ENCODE measurements around the gene PRSS2.
"Not testable (repeated sequence)": the region's sequence is repeated elsewhere in the genome, so short reads cannot be mapped to it uniquely, and the experiment has no call there.

Gene PRSS2

DNA sequence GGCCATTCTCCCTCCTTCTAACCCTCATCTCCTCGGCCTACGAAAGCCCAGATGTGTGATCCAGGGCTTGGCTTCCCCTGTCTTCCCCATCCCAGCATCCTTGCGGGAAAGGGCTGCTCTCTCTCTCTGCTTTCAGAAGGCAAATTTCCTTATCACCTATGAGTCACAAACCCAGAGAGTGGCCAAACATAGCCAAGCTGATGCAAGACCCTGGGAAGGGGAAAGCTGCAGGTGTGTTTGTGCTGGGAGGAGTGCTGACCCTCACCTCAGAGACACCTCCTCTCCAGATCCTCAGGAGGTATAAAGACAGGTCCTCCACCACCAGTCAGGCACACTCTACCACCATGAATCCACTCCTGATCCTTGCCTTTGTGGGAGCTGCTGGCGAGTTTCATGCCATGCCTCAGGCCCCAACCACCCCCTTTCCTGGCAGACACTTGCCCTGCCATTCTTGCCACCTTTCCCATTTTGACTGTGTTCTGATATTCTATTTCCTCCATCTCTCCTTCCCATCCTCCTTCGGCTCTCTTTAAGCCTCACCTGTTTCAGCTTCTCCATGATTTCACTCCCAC, 10.6 kb upstream of the PRSS2 start:
- peak; percentile 20 for DNase-seq

DNA sequence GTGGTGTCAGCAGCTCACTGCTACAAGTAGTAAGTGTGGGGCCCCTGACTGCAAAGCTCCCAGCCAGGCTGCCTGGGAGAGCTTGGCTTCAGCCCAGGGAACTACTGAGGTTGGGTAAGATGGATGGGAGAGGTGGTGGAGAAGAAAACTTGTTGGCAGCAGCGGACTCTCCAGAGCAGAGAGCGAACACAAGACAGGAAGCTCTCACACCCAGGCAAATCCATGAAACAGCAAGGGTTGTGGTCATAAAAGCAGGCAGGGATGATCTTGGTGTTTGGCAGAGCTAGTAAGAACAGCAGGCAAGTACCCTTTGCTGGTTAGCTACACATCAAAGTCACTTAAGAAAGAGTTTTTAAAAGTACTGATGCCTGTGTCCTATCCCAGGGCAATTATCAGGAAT, 9.2 kb upstream of the PRSS2 start:
- DNase-seq = not testable (repeated sequence)

DNA sequence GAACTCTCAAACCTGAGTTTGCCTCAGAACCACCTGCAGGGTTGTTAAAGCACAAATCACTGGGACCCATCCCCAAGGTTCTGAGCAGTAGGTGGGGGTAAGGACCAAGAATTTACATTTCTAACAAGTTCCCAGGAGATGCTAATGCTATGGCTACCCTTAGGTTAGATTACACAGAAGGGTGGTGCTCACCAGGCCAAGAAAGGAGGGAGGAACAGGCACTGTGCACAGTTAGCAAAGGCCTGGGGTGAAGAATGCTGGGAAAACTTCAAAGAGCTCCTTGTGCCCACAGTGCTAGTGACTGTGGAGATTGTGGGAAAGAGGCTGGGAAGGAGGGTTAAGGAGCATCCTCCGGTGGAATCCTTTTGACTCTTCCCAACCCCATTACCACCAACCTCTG, 8.7 kb upstream of the PRSS2 start:
- DNase-seq = no peak

DNA sequence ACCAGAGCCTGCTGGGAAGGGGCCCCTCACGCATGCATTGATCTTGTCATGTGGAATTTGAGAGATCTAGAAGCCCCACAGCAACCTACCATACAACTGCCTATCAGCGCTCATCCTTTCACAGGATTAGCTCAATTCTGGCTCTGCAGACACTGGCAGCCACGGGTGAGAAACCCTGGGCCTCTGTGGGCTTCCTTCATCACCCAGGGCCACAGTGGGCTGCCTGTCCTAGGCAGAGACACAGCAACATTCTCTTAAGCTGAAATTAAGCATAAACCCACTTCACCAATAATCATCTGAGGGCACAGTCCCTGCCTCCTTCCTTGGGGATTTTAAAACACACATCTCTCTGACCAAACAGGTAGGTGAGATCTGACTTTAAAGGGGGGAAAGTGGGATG, 3.3 kb upstream of the PRSS2 start:
- DNase-seq = no peak

DNA sequence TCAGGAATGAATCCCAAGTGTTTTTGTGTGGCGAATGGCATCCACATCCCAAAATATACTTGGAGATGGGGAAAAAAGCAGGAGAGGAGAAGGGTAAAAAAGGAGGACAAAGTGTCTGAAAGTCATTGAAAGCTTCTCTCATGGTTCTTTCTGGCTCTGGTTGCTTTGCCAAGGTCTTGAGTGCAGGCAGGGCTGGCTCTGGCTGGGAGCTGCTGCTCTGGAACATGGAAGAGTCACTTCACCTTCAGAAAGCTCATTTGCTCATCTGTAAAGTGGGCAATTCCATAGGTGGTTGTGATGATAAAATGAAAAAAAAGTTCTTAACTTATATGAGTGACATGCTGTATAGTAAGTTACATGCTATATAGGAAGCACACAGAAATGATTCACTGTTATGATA, 2.9 kb upstream of the PRSS2 start:
- no peak for DNase-seq

DNA sequence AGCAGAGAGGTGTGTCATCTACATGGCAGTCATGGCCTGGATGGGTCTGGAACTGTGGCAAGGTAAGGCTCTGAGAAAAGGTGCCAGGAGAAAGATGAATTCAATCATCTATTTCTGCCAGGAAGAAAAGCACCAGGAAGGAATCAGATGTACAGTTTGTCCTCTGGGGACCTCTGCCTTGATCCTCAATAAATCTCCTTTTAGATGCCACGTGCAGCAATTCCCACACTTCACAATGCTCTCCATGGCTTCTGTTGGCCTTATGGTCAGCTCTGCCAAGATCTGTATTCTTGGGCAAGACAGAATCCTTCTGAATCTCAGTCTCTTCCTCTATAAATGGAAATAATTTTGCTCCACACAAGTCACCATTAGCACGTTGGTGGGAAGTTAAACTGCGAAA, 1.9 kb upstream of the PRSS2 start:
- not testable (repeated sequence) for DNase-seq

DNA sequence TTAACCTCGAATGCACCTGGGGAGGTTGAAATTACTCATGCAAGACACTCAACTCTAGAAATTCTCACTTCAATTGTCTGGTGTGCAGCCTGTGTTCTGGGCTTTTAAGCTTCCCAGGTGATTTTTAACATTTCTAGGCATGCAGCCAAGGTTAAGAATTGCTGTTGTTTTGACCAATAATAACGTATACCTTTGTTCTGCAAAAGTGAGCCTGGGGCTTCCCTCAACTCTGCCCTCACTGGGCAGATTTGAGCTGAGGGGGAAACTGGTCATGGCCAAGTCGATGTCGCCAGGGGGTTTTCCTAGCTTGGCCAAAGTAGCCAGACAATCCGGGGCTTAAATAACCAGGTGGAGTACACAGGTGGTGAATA, 568 bp downstream of the PRSS2 start:
- no peak for DNase-seq

DNA sequence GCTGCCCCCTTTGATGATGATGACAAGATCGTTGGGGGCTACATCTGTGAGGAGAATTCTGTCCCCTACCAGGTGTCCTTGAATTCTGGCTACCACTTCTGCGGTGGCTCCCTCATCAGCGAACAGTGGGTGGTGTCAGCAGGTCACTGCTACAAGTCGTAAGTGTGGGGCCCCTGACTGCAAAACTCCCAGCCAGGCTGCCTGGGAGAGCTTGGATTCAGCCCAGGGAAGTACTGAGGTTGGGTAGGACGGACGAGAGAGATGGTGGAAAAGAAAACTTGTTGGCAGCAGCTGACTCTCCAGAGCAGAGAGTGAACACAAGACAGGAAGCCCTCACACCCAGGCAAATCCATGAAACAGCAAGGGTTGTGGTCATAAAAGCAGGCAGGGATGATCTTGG, 1.3 kb downstream of the PRSS2 start:
- no peak for DNase-seq

DNA sequence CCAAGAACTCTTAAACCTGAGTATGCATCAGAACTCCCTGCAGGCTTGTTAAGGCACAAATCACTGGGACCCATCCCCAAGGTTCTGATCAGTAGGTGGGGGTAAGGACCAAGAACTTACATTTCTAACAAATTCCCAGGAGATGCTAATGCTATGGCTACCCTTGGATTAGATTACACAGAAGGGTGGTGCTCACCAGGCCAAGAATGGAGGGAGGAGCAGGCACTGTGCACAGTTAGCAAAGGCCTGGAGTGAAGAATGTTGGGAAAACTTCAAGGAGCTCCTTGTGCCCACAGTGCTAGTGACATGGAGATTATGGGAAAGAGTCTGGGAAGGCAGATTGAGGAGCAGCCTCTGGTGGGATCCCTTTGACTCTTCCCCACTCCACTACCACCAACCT, 1.9 kb downstream of the PRSS2 start:
- no peak for DNase-seq

DNA sequence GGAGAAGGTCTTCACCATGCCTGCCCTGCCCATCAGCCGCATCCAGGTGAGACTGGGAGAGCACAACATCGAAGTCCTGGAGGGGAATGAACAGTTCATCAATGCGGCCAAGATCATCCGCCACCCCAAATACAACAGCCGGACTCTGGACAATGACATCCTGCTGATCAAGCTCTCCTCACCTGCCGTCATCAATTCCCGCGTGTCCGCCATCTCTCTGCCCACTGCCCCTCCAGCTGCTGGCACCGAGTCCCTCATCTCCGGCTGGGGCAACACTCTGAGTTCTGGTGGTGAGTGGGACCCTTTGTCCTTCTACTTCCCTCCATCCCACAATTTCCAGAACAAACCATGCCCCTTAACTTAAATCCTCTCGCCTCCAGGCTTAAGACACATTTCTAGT, 2.5 kb downstream of the PRSS2 start:
- no peak for DNase-seq

DNA sequence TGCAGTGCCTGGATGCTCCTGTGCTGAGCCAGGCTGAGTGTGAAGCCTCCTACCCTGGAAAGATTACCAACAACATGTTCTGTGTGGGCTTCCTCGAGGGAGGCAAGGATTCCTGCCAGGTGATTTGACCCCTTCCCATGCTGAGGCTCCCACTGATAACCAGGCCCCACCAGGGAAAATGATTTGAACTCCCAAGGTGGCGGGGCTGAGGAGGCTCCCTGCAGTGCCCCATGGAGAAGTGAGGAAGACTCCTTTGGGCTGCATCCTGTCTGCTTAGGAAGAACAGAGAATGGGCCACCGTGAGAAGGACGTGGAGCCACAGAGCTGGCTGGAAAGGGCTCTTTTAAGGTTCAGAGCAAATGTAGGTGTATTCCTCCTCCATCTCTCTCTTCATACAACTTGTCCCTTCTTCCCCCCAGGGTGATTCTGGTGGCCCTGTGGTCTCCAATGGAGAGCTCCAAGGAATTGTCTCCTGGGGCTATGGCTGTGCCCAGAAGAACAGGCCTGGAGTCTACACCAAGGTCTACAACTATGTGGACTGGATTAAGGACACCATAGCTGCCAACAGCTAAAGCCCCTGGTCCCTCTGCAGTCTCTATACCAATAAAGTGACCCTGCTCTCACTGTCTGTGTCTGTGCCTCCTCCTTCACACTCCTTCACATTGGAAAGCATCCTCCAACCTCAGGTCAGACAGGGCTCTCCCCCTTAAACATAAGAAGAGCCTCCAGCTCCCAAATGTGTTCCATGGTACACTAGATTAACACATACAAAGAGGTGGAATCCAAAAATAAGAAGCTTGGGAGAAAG, 3.4 kb downstream of the PRSS2 start:
- DNase-seq = no peak

DNA sequence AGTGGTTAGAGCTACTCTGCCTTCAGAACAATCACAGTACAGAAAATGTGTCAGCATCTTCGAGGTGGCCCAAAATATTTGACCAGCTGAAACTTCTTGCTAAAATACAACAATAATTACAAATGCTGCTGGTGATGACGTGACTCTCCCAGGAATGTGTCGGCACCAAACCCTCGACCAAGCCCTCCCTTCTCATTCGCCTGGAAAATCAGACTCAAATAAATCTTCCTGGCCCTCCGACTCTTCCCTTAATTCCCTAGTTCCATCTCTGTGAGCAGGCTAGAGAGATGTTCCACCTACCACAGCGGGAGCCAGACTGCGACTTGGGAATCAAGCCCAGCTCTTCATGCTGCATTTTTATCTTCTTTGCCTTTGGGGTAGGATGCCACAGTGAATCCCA, 4.1 kb downstream of the PRSS2 start:
- DNase-seq = peak; percentile 5

DNA sequence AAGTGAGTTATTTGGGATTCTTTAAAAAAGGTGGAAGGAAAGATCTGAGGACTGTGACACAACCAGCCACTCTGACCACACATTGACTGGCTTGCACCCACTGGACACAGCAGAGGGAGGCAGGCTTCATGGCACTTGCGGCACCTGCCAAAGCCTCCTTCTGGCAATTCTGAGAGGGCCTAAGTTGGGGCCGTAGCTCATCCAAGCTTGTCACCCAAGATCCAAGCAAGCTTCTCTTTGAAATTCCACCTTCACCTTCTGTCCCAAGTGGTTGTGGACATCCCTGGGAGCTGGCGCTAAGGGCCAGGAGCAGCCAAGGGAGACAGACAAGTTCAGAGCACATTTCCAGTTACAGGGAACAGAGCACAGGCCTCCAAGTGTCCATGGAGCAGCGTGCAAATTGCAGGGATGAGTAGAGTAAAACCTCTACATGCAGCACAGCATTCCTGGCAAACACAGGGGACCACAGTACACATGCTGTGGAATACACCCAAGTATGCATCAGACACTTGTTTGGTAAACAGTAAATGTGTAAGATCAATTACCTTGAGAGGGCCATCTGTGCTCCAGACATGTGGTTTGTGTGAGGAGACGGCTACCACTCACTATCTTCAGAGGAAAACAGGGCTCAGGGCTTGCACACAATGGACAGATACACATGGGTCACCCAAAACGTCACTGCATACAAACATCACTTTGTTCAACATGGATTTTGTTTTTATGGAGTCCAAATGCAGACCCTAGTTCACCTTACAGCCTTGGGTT, 4.8 kb downstream of the PRSS2 start:
- not testable (repeated sequence) for DNase-seq

DNA sequence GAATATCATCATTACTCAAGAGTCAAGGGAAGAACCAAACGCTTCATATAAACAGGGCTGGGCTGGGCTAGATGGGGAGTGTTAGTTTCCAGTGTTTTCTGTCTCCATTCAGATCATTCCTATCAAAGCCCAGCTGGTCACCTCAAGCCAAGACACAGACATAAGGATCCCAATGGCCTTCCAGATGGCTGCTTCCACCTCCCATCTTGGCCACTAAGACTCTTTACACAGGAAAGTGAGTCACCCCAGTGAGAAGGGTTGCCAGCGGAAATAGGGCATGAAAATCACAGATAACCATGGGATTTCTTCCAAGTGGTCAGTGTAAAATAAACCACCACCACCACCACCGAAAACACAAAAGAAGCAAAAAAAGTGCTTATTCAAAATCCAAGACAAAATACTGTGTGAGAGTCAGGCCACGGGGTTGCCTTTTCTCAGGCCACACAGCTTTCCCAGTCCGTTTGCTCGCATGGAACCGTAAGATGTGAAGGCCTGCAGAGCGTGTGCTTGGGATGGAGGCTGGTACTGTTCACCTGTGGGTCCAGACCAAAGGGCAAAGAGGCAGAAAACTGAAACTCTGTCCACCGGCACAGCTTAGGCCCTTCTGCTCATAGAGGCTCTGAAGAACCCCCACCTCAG, 5.6 kb downstream of the PRSS2 start:
- peak; percentile 55 for DNase-seq

DNA sequence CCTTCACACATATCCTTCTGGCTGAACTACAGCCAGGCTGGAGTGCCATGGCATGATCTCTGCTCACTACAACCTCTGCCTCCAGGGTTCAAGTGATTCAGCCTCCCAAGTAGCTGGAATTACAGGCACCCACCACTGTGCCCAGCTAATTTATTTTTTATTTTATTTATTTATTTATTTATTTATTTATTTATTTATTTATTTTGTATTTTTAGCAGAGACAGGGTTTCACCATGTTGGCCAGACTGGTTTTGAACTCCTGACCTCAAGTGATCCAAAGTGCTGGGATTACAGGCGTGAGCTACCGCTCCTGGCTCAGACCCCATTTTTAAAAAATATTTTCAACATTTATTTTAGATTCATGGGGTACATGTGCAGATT, 6.1 kb downstream of the PRSS2 start:
- not testable (repeated sequence) for DNase-seq

DNA sequence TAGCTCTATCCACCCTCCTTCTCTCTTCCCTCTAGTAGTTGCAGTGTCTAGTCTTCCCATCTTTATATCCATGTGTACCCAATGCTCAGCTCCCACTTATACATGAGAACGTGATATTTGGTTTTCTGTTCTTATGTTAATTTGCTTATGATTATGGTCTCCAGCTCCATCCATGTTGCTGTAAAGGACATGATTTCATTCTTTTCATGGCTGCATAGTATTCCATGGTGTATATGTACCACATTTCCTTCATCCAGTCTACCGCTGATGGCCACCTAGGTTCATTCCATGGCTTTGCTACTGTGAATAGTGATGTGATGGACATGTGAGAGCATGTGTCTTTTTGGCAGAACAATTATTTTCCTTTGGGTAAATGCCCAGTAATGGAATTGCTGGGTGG, 6.5 kb downstream of the PRSS2 start:
- no peak for DNase-seq

DNA sequence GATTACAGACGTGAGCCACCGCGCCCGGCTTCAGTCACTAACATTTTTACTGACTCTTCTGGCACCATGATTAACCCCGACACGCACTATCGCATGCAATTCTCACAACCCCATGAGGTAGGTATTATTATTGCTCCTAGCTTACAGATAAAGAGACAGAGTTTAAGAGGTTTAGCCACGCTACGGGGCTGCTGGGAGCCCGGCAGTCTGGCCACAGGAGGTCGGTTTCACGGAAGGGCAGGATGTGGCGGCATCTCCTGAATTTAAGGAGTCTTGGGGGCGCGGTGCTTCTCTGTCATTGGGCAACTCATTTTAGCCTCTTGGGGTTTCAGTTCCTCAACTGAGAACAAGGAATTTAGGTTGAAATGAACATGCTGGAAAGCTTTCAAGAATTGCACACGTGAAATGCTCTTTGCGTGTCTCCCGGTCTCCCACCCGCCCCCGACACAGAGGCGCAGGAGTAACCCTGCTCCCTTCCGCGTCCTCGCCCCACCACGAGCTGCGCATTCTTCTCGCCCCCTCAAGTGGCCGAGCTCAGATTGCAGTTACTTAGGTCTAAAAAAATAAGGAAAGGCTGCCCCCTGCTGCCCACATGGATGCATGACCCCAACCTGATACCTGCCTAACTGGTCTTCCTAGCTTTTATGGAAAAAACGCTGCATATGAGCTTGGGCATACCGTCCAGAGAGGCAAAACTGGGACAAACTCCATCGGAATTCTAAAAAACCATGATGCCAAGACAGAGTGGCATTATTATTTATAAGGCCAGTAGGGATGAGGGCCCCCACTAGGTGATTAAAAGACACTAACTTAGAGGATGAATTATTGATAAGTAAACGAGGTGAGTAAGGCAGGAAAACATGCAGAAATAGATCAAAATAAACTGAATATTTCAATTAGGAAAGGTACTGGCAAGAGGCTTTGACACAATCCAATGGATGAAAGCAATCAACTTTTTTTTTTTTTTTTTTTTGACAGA, 12.4 kb downstream of the PRSS2 start:
- DNase-seq = peak; percentile 63

DNA sequence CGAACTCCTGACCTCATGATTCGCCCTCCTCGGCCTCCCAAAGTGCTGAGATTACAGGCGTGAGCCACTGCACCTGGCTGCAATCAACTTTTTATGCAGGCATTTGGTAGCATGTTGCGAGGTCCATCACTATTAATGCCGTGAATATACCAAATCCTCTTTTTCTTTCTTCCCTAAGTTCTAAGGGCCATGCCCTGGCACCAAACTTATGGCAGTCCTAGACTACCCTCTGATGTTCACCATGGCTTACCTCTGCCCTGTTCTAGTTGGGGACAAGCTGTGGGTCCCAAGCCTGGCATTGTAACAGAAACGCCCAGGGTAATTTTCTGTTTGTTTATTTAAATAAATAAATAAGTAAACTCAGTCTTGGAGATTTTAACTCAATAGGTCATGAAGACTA, 13.3 kb downstream of the PRSS2 start:
- DNase-seq = no peak

DNA sequence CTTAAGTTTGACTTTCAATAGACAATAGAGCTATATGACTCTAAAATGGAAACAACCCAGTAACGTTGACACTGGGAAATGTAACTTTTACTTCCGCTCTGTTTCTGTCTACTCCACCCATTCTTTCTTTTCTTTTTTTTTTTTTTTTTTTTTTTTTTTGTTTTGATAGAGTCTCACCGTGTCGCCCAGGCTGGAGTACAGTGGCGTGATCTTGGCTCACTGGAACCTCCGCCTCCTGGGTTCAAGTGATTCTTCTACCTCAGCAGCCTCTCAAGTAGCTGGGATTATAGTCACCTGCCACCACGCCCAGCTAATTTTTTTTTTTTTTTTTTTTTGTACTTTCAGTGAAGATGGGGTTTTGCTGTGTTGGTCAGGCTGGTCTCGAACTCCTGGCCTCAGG, 13.9 kb downstream of the PRSS2 start:
- no peak for DNase-seq

DNA sequence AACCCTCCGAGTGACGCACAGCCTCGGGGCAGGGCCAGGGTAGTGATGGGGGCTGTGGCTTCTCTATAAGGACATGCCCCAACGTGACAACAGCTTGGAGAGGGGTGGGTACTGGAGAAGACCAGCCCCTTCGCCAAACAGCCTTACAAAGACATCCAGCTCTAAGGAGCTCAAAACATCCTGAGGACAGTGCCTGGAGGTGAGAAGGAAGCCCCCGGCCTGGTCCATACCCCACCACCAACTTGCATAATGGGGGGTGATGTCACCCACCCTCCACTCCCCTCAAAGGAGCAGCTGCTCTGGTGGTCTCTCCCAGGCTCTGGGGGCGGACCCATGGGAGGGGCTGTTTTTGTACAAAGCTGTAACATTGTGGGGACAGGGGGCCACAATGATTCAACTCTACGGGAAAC, 15.1 kb downstream of the PRSS2 start:
- no peak for DNase-seq

DNA sequence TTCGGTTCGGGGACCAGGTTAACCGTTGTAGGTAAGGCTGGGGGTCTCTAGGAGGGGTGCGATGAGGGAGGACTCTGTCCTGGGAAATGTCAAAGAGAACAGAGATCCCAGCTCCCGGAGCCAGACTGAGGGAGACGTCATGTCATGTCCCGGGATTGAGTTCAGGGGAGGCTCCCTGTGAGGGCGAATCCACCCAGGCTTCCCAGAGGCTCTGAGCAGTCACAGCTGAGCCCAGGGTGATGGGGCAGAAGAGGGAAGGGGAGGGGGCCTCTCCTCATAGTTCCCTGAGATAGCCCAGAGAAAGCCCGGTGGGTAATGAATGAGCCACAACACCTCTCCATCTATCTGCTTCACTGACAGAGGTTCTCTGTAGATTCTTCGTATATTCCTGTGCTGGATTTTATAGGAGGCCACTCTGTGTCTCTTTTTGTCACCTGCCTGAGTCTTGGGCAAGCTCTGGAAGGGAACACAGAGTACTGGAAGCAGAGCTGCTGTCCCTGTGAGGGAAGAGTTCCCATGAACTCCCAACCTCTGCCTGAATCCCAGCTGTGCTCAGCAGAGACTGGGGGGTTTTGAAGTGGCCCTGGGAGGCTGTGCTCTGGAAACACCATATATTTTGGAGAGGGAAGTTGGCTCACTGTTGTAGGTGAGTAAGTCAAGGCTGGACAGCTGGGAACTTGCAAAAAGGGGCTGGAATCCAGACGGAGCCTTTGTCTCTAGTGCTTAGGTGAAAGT, 16.4 kb downstream of the PRSS2 start:
- DNase-seq = no peak

DNA sequence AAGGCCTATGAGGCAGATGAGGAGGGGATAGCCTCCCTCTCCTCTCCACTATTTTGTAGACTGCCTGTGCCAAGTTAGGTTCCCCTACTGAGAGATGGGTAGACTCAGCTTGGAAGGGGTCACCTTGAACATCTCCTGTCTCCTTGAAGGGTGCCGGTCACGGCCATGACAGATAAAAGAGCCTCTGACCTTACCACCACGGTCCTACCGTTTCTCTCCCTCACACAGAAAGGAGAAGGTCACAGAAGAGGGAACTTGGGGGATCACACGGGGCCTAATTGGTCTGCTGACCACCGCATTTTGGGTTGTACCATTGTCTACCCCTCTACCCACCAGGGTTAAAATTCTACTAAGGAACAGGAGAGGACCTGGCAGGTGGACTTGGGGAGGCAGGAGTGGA, 17.0 kb downstream of the PRSS2 start:
- no peak for DNase-seq
